Prostate gland (tissue), 2 donors: ENCODE results near the gene C17orf107. TPM values are rescaled to one million over a fixed set of nuclear protein-coding genes. Genes with fewer than 3 reads are reported as not detected.

Experiments
- DNase-seq: peaks from one replicate; pipeline ENCODE4 v3.0.0-alpha.2; 2019; ENCODE audit warnings: low spot score
- H3K27ac ChIP-seq, 2 donors: fragments of 200-600 bp; sonication (generic); 2 replicates each; pipeline ENCODE4 v1.5.1; 2017 to 2019
- H3K27me3 ChIP-seq: fragments of 200-600 bp; sonication (generic); replicated peaks from 2 replicates; pipeline ENCODE4 v1.5.1; 2019; ENCODE audit not compliant: insufficient read depth
- H3K36me3 ChIP-seq, 2 donors: fragments of 200-600 bp; sonication (generic); 1 replicate in 1 of 2; 2 replicates in 1 of 2; pipeline versions ENCODE4 v1.5.1 to v1.8.1; 2017 to 2019
- H3K4me1 ChIP-seq: fragments of 200-600 bp; sonication (generic); replicated peaks from 2 replicates; pipeline ENCODE4 v1.5.1; 2019
- H3K4me3 ChIP-seq, 2 donors: fragments of 200-600 bp; sonication (generic); 2 replicates each; pipeline ENCODE4 v1.5.1; 2017 to 2019
- H3K9me3 ChIP-seq: fragments of 200-600 bp; sonication (generic); 2 replicates; pipeline ENCODE4 v1.5.1; 2017
- POLR2A ChIP-seq: fragments of 450-650 bp; IDR thresholded peaks from one replicate; pipeline ENCODE4 v1.6.1; 2016; ENCODE audit warnings: antibody characterized with exemption, mild to moderate bottlenecking
- POLR2AphosphoS5 ChIP-seq: sonication (generic); formaldehyde crosslinking; IDR thresholded peaks from one replicate; pipeline ENCODE4 v1.6.1; 2017; ENCODE audit warnings: antibody characterized with exemption
- WGBS: methylation state at CpG from one replicate; pipeline ENCODE4 v1.1.5; 2018; 5-methylcytosine and 5-hydroxymethylcytosine counted together
- intact Hi-C: fragments of 100-400 bp; cut with DNase I; formaldehyde crosslinking; loops from one replicate; pipeline ENCODE4 v1.14.2; 2022
- total RNA-seq, 2 donors: library from RNA; depleted of rRNA; stranded (reverse); fragments of >200 nt; gene quantifications; one replicate each; pipeline ENCODE4 v1.1.0, GENCODE V29; 2016
- TF ChIP-seq, protein P1 (sequence below), 4 experiments: fragments of 200-600 bp in 2 of 4; fragments of 450-650 bp in 2 of 4; sonication (generic) in 2 of 4; IDR thresholded peaks; 1 replicate in 3 of 4; 2 replicates in 1 of 4; pipeline ENCODE4 v1.5.1; 2016 to 2019; ENCODE audit warnings: antibody characterized with exemption in 4 of 4, mild to moderate bottlenecking in 2 of 4, moderate library complexity in 2 of 4

Gene C17orf107
- total RNA-seq, 2 donors from 2014 or later: 2.4 to 15.4 TPM

DNA sequence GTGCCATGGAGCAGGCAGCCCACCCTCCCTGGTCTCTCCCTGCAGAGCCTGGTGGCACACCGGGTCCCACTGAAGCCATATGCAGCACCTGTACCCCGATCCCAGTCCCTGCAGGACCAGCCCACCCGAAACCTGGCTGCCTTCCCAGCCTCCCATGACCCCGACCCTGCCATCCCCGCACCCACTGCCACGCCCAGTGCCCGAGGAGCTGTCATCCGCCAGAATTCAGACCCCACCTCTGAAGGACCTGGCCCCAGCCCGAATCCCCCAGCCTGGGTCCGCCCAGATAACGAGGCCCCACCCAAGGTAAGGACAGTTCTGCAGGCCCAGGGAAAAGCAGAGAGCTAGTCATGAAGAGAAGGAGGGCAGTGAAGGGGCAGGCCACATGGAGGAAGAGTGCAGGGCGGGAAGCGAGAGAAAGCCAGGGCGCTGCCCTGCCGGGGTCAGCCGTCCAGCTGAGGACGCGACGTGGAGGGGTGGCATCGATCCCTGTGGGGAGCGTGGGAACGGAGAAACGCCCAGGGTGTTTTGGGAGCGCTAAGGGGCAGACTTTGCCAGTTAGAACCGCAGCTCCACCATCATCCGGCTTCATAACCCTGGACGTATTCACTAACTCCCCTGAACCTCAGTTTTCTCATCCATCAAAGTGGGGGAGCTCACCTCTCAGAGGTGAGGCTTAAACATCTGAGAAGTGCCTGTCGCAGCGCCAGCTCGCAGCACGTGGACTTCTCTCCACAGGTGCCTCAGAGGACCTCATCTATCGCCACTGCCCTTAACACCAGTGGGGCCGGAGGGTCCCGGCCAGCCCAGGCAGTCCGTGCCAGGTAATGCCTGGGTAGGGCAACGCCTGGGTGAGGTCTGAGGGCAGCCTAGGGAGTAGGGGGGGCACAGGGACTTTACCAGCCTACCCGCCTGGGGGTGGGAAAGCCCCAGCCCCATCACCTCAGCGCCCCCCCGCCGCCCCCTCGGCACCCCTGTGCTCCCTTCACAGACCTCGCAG lies 7.6 kb upstream of the C17orf107 start:
- no peaks in the 10 kb centered on the region for H3K4me1 ChIP-seq
- TF ChIP-seq, protein P1, sequence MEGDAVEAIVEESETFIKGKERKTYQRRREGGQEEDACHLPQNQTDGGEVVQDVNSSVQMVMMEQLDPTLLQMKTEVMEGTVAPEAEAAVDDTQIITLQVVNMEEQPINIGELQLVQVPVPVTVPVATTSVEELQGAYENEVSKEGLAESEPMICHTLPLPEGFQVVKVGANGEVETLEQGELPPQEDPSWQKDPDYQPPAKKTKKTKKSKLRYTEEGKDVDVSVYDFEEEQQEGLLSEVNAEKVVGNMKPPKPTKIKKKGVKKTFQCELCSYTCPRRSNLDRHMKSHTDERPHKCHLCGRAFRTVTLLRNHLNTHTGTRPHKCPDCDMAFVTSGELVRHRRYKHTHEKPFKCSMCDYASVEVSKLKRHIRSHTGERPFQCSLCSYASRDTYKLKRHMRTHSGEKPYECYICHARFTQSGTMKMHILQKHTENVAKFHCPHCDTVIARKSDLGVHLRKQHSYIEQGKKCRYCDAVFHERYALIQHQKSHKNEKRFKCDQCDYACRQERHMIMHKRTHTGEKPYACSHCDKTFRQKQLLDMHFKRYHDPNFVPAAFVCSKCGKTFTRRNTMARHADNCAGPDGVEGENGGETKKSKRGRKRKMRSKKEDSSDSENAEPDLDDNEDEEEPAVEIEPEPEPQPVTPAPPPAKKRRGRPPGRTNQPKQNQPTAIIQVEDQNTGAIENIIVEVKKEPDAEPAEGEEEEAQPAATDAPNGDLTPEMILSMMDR (IDR thresholded peaks at IDR 0.05): no peak
- TF ChIP-seq POLR2AphosphoS5 (no peak), POLR2A (no peak)
- intact Hi-C loops: no loop called here
- 90% methylated on average over 36 of the region's 42 CpGs for WGBS
- H3K27ac ChIP-seq: no peak overlapping the region
- no peak overlapping the region for H3K4me3 ChIP-seq
- H3K36me3 ChIP-seq: peaks cover 12 to 44% of the 10 kb centered on the region in 2 donors
- H3K9me3 ChIP-seq: no peaks in the 10 kb centered on the region
- no peaks in the 10 kb centered on the region for H3K27me3 ChIP-seq
- no peak for DNase-seq

DNA sequence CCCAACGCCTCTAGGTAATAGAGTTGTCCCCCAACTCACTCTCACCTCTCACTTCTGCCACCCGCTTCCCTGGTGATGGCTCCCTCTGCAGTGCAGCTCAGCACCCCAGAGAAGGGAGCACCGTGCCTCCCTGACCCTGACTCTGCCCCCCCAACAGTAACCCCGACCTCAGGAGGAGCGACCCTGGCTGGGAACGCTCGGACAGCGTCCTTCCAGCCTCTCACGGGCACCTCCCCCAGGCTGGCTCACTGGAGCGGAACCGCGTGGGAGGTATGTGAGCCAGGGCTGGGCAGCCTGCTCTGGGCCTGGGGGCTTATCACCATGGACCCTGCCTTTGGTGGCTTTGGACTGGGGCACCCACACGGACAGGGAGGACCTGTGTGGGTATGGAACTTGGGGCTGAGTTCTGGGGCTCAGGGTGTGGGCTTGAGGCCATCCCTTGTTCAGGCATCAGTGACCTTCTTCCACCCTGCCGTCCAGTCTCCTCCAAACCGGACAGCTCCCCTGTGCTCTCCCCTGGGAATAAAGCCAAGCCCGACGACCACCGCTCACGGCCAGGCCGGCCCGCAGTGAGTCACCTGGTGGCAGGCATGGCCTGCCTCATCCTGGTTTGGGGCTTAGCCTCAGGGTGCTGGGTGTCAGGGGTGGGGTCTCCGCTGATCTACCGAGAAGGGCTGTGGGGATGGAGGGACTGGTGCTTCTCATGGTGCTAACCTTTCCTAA lies 6.7 kb upstream of the C17orf107 start:
- no peak overlapping the region for H3K4me3 ChIP-seq
- WGBS: 78% methylated on average over 22 of the region's 23 CpGs
- no peaks in the 10 kb centered on the region for H3K27me3 ChIP-seq
- no peak for TF ChIP-seq POLR2AphosphoS5
- TF ChIP-seq, protein P1 (IDR thresholded peaks at IDR 0.05): no peak
- DNase-seq: no peak
- H3K4me1 ChIP-seq: no peaks in the 10 kb centered on the region
- peaks cover 9 to 38% of the 10 kb centered on the region in 2 donors for H3K36me3 ChIP-seq
- intact Hi-C loops: no loop called here
- no peaks in the 10 kb centered on the region for H3K9me3 ChIP-seq
- no peak overlapping the region for H3K27ac ChIP-seq

DNA sequence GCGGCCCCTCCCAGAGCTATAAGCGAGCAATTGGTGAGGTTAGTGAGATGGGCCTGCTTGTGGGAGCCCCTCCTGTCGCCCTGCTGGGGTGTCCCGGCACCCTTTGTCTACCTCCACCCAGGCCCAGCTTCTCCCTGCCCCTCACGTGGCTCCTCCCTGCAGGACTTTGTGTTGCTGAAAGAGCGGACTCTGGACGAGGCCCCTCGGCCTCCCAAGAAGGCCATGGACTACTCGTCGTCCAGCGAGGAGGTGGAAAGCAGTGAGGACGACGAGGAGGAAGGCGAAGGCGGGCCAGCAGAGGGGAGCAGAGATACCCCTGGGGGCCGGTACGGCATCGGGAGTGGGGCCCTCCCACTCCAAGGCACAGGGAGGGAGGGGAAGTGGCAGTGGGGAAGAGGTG lies 6.1 kb upstream of the C17orf107 start:
- H3K9me3 ChIP-seq: no peaks in the 10 kb centered on the region
- no peak overlapping the region for H3K27ac ChIP-seq
- DNase-seq: no peak
- TF ChIP-seq, protein P1 (IDR thresholded peaks at IDR 0.05): no peak
- TF ChIP-seq POLR2AphosphoS5: no peak
- no peak for TF ChIP-seq POLR2A
- no peaks in the 10 kb centered on the region for H3K27me3 ChIP-seq
- intact Hi-C loops: no loop called here
- H3K4me3 ChIP-seq: no peak overlapping the region
- 81% methylated on average over 18 of the region's 18 CpGs for WGBS
- H3K36me3 ChIP-seq: peaks cover 9 to 38% of the 10 kb centered on the region in 2 donors
- H3K4me1 ChIP-seq: no peaks in the 10 kb centered on the region

DNA sequence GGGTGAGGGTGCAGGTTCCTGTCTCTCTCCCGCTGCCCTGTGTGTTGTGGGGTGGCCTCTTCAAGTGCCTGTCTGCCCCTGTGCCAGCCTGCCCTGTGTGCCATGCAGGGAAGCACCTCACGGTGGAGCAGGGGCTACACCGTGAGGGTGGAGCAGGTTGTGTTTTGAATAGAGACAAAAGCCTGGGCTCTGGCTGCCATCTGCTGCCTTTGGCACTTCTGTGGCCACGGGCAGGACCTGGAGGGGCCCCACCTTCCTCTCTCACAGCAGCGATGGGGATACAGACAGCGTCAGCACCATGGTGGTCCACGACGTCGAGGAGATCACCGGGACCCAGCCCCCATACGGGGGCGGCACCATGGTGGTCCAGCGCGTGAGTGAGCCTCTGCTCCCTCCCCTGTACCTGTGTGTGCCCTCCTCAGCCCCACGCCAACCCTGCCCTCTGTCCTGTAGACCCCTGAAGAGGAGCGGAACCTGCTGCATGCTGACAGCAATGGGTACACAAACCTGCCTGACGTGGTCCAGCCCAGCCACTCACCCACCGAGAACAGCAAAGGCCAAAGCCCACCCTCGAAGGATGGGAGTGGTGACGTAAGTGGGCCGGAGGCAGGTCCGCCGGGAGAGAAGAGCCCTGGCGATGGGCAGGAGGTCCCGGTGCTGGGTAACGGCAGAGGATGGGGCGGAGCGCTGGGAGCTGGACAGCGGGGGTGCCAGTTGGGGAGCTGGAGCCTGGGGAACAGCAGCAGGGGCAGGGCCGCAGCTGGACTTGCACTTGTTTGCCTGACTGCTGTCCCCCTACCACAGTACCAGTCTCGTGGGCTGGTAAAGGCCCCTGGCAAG lies 5.4 kb upstream of the C17orf107 start:
- H3K4me3 ChIP-seq: no peak overlapping the region
- no peaks in the 10 kb centered on the region for H3K4me1 ChIP-seq
- 83% methylated on average over 31 of the region's 31 CpGs for WGBS
- intact Hi-C loops: no loop called here
- TF ChIP-seq POLR2A (no peak), POLR2AphosphoS5 (no peak)
- TF ChIP-seq, protein P1 (IDR thresholded peaks at IDR 0.05): no peak
- DNase-seq: no peak
- H3K27me3 ChIP-seq: no peaks in the 10 kb centered on the region
- H3K27ac ChIP-seq: no peak overlapping the region
- peaks cover 9 to 38% of the 10 kb centered on the region in 2 donors for H3K36me3 ChIP-seq
- no peaks in the 10 kb centered on the region for H3K9me3 ChIP-seq
